ENCODE results near the gene TOPORS. TPM values are rescaled to one million over a fixed set of nuclear protein-coding genes. Genes with fewer than 3 reads are reported as not detected.

TOPORS gene
- 23.1 and 23.7 TPM in 2 replicates for total RNA-seq (ENCODE audit: low replicate concordance)

GRCh38 chr9:32552172-32552872 lies at the start of gene TOPORS, which contains the start of gene SMIM27:
TSS of gene TOPORS (minus strand) at chr9:32552586. CDS start at chr9:32552436, 150 bp downstream.
TSS of gene SMIM27 (plus strand) at chr9:32552327. CDS start at chr9:32552435, 108 bp downstream.

GRCh38 chr9:32572900-32573523 lies 20.6 kb upstream of the TOPORS start, which contains the start of gene NDUFB6:
TSS of gene NDUFB6 (minus strand) at chr9:32573159. CDS start at chr9:32573060, 99 bp downstream.

GRCh38 chr9:32526041-32526706 lies 26.2 kb downstream of the TOPORS start, which contains the start of gene RIGI:
TSS of gene RIGI (minus strand) at chr9:32526196. CDS start at chr9:32526166, 30 bp downstream.

Other genes starting within 250 kb of the TOPORS start
- 62.5 and 78.4 TPM in 2 replicates for gene ACO1, start 167.9 kb downstream of the TOPORS start, total RNA-seq (ENCODE audit: low replicate concordance)
- gene RIGI, start 26.4 kb downstream of the TOPORS start, total RNA-seq (ENCODE audit: low replicate concordance), result 4.3 and 8.0 TPM in 2 replicates
- gene SMIM27, start 259 bp downstream of the TOPORS start, total RNA-seq (ENCODE audit: low replicate concordance), result 3.2 and 5.5 TPM in 2 replicates
- gene NDUFB6, start 20.6 kb upstream of the TOPORS start, total RNA-seq (ENCODE audit: low replicate concordance), result 101 and 121 TPM in 2 replicates
- gene TAF1L, start 83.1 kb upstream of the TOPORS start, total RNA-seq (ENCODE audit: low replicate concordance), result not detected in 2 replicates
- gene TMEM215, start 231.0 kb upstream of the TOPORS start, total RNA-seq (ENCODE audit: low replicate concordance), result not detected in 2 replicates